ENCODE measurements around the gene HSP90AA1.
A peak's percentile ranks its signal among the peaks of the same experiment; 100 is the strongest.
"Not testable (repeated sequence)": the region's sequence is repeated elsewhere in the genome, so short reads cannot be mapped to it uniquely, and the experiment has no call there.

The HSP90AA1 gene

GRCh38 chr14:102086972-102087761, at the start of gene HSP90AA1:
Gene HSP90AA1, minus strand, starts transcription at chr14:102087044. Its CDS starts 666 bp downstream, at chr14:102086378.
- peak; percentile 92 to 95 for DNase-seq (ENCODE audit: low read depth in 2 of 2)

GRCh38 chr14:102135456-102135855, 48.6 kb upstream of the HSP90AA1 start:
- DNase-seq (ENCODE audit: low read depth in 2 of 2) = not testable (repeated sequence)

DNA sequence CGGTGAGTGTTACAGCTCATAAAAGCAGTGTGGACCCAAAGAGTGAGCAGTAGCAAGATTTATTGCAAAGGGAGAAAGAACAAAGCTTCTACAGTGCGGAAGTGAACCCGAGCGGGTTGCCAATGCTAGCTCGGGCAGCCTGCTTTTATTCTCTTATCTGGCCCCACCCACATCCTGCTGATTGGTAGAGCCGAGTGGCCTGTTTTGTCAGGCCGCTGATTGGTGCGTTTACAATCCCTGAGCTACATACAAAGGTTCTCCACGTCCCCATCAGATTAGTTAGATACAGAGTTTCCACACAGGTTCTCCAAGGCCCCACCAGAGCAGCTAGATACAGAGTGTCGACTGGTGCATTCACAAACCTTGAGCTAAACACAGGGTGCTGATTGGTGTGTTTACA, 47.9 kb upstream of the HSP90AA1 start:
- DNase-seq (ENCODE audit: low read depth in 2 of 2) = not testable (repeated sequence)

DNA sequence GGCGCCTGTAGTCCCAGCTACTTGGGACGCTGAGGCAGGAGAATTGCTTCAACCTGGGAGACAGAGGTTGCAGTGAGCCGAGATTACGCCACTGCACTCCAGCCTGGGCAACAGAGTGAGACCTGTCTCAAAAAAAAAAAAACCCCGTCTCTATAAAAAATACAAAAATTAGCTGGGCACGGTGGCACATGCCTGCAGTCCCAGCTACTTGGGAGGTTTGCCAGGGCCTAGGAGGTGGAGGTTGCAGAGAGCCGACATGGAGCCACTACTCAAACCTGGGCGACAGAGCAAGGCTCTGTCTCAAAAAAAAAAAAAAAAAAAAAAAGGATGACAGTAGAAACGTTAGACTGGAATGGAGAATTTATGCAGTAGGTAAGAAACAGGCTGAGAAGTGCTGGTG, 47.2 kb upstream of the HSP90AA1 start:
- not testable (repeated sequence) for DNase-seq (ENCODE audit: low read depth in 2 of 2)

DNA sequence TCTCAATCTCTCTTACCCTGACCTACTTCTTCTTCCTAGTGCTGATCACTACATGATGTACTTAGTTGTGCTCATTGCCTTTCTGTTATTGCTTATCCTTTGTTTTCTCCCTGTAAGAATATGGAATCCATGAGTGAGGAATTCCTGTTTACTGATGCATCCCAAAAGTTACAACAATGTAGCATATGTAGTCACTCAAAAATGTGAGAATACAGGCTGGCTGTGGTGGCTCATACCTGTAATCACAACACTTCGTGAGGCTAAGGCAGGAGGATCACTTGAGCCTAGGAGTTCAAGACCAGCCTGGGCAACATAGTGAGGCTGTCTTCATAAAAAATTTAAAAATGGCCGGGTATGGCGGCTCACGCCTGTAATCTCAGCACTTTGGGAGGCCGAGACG, 44.9 kb upstream of the HSP90AA1 start:
- DNase-seq (ENCODE audit: low read depth in 2 of 2) = no peak

GRCh38 chr14:102126807-102127455, 40.1 kb upstream of the HSP90AA1 start:
- DNase-seq (ENCODE audit: low read depth in 2 of 2) = no peak

DNA sequence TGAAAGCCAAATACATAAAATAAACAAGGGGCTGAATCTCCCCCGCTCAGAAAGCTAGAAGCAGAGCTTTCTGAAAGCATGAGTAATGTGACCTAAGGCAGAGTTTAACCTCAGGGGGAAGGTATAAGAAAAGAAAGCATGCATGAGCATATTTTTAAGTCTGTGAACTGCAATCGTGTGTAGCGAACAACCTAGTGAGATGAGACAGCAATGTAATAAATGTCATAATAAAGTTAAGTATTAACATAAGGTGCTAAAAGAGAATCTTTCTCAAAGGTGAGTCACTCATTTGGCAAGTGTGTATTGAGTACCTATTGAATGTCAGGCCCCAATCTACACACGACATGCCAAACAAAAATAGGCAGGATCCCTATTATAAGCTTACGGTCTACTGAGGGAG, 38.7 kb upstream of the HSP90AA1 start:
- DNase-seq (ENCODE audit: low read depth in 2 of 2) = no peak

GRCh38 chr14:102124419-102124818, 37.6 kb upstream of the HSP90AA1 start:
- no peak for DNase-seq (ENCODE audit: low read depth in 2 of 2)

DNA sequence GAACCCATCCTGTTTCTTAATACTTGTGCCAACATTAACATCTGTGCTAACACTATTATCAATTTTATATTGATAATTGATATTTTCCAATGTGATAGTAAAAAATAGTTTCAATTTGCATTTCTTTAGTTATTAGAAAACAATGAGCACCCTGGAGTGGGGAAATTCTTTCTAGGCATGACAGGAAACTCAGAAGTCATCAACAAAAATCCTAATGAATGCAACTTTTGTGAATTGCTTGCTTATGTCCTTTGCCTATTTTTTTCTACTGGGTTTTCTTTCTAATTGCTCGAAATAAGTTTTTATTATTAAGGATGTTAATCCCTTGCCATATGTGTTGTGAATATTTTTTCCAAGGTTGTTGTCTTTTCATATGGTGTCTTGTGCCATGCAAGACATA, 34.7 kb upstream of the HSP90AA1 start:
- no peak for DNase-seq (ENCODE audit: low read depth in 2 of 2)

DNA sequence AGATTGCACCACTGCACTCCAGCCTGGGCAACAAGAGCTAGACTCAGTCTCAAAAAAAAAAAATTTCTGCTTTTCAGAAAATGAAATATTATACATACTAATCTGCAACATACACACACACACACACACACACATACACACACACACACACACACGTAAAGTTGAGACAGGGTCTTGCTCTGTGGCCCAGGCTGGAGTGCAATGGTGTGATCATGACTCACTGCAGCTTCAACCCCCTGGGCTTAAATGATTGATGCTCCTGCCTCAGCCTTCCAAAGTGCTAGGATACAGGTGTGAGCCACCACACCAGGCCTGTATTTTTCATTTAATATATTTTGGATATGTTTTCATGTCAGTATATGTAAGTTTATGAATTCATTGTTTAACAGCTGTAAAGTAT, 34.0 kb upstream of the HSP90AA1 start:
- no peak for DNase-seq (ENCODE audit: low read depth in 2 of 2)

GRCh38 chr14:102117852-102118251, 31.0 kb upstream of the HSP90AA1 start:
- DNase-seq (ENCODE audit: low read depth in 2 of 2) = no peak

- DNase-seq (ENCODE audit: low read depth in 2 of 2) = no peak
These were observed 29.7 kb upstream of the HSP90AA1 start for GRCh38 chr14:102116361-102117180.

- no peak for DNase-seq (ENCODE audit: low read depth in 2 of 2)
These were observed 24.3 kb upstream of the HSP90AA1 start for GRCh38 chr14:102111101-102111500.

- not testable (repeated sequence) for DNase-seq (ENCODE audit: low read depth in 2 of 2)
These were observed 22.5 kb upstream of the HSP90AA1 start for GRCh38 chr14:102109332-102109731.

DNA sequence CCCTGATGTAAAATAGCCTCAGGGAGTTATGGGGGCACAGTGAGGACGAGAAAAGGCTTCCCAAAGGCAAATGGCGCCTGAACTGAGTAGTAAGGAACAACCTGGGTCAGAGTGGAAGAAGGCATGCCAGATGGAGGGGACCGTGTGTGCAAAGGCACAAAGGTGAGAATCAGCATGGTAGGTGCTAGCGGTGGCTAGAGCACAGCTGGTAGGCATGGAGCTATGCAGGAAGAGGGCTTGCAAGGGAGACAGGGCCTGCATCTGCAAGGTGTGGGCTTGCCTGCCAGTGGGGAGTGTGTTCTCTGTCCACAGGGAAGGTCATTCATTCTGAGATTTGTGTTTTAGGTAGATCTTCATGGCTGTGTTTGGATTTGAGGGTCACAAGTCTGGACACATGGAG, 18.5 kb upstream of the HSP90AA1 start:
- no peak for DNase-seq (ENCODE audit: low read depth in 2 of 2)

DNA sequence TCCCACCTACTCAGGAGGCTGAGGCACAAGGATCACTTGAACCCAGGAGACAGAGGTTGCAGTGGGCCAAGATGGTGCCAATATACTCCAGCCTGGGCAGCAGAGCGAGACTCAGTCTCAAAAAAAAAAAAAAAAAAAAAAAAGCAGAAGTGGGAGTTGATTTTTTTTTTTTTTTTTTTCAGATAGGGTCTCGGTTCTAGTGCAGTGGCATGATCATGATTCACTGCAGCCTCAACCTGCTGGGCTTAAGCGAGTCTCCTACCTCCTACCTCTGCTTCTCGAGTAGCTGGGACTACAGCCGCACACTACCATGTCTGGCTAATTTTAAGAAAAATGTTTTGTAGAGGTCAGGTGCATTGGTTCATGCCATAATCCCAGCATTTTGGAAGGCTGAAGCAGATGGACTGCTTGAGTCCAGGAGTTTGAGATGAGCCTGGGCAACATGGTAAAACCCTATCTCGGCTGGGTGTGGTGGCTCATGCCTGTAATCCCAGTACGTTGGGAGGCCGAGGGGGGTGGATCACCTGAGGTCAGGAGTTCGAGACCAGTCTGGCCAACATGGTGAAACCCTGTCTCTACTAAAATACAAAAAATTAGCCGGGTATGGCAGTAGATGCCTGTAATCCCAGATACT, 16.3 kb upstream of the HSP90AA1 start:
- DNase-seq (ENCODE audit: low read depth in 2 of 2) = no peak

DNA sequence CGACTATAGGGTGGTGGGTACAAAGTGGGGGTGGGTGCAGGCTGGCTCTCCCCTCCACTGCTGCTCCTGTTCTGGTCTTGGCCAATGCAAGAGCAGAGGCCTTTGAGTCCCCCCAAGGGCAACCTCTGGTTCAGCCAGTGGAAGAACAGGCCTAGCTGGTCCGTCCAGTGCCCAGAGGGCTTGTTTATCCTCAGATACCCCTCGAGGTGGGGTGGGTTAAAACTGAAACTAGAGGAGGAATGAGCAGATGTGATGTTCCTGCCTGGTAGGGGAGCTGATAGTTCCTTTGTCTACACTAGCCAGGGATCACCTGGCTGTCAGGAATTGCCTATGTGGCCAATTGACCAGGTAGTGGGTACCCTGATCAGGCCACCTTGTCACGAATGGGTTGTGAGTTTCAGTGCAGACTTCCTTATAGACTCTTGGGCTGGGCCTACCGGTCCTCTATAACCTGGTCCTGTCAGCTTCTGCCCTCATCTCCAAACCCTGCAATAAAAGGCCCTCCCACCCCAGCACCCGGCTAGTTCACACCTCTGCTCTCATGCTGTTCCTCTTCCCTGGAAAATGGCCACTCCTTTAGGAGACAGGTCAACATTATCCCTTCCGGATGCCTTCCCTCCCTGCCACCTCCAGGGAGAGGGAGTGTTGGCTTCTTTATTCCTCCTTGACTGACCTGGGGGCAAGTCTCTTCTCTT, 10.7 kb upstream of the HSP90AA1 start:
- DNase-seq (ENCODE audit: low read depth in 2 of 2) = no peak

- DNase-seq (ENCODE audit: low read depth in 2 of 2) = peak; percentile 48 to 55
These were observed 9.8 kb upstream of the HSP90AA1 start for GRCh38 chr14:102096569-102097188.

DNA sequence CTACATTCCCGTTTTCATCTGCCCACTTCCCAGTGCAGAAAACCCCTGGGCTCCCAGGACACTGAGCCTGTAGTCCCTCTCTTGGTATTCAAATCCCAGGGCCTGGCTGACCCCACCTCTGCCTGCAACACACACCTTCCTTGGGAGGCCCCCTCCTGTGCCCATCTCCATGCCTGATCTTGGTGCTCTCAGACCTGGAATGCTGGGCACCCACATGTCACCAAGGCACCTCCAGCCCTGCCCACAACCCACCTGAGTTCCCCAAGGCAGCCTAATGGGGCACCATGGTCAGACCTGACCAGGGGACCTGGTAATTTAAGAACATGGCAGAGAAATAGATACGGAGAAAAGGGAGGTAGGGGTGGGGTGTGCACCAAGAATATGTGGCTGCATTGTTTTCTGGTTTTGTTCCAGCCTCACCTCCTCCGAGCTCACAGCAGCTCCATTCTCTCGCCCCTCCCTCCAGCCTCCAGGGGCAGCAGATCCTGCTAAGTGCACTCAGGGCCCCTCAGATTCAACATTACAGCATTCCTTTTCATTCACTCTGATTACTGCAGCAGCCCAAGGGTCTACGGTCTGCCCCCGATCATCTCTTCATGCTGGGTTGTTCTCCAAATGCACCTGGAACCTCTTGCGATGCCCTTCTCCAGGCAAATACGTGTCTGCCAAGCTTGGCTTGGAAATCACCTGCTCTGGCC, 9.2 kb upstream of the HSP90AA1 start:
- DNase-seq (ENCODE audit: low read depth in 2 of 2) = no peak

DNA sequence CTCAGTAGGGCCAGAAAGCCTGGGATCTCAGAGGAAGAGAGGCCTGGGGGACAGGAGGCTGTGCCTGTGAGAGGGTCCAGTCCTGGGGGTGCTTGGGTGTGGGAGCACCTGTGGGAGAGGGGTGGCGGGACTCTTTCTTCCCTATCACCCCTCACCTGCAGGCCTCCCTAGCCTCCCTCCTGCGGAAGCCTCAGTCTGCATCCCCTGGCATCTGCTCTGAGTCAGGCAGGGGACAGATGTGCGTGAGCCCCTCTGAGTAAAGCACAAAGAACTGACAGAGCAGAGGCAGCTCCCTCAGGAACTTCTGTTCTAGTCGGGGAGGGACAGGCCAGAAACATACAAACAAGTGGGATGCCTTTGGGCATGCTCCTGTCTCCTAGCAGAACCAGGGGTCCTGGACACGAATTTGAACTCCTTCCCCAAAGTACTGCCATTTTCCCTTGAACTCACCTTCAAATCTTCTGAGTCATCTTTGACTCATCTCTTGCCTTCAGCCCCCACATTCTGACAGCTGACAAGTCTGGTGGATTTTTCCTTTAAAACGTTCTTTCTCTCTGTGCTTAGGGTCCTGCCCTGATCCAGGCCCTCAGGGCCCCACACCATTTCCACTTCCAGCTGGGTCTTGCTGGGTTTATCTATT, 8.5 kb upstream of the HSP90AA1 start:
- no peak for DNase-seq (ENCODE audit: low read depth in 2 of 2)

Data from stimulated activated CD8-positive, alpha-beta memory T cell treated with anti-CD3 and anti-CD28 coated beads, Interleukin-7, amount 100 ng/mL, for 4 hours (primary cell).